ENCODE measurements around the gene RAE1.

The RAE1 gene

DNA sequence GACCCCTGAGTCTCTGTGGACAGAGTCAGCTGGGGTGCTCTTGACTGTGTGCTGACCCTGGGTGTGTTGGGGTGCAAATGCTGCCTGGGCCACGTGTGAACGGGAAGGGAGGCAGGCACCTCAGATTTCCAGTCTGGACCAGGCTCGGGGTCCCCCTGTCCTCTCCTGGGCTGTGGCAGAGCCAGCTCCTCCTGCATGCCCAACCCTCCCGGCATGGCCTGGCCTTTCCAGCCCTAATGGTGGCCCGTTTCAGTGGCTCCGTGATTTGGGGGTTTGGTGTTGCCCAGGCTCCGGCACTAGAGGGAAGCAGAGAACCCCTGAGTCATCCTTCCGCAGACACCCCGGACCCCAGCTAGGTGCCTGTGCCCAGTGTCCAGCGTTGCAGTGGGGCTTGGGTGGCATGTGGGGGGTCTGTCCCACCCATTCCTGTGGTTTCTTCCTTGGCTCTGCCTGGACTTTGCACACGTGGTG is 49.2 kb downstream of the RAE1 start:
- TF ChIP-seq, protein P1, sequence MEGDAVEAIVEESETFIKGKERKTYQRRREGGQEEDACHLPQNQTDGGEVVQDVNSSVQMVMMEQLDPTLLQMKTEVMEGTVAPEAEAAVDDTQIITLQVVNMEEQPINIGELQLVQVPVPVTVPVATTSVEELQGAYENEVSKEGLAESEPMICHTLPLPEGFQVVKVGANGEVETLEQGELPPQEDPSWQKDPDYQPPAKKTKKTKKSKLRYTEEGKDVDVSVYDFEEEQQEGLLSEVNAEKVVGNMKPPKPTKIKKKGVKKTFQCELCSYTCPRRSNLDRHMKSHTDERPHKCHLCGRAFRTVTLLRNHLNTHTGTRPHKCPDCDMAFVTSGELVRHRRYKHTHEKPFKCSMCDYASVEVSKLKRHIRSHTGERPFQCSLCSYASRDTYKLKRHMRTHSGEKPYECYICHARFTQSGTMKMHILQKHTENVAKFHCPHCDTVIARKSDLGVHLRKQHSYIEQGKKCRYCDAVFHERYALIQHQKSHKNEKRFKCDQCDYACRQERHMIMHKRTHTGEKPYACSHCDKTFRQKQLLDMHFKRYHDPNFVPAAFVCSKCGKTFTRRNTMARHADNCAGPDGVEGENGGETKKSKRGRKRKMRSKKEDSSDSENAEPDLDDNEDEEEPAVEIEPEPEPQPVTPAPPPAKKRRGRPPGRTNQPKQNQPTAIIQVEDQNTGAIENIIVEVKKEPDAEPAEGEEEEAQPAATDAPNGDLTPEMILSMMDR (IDR thresholded peaks at IDR 0.05; ENCODE audit: extremely low read depth, missing control alignments), result peak; percentile 32
- DNase-seq (ENCODE audit: low spot score), result peak; percentile 77

DNA sequence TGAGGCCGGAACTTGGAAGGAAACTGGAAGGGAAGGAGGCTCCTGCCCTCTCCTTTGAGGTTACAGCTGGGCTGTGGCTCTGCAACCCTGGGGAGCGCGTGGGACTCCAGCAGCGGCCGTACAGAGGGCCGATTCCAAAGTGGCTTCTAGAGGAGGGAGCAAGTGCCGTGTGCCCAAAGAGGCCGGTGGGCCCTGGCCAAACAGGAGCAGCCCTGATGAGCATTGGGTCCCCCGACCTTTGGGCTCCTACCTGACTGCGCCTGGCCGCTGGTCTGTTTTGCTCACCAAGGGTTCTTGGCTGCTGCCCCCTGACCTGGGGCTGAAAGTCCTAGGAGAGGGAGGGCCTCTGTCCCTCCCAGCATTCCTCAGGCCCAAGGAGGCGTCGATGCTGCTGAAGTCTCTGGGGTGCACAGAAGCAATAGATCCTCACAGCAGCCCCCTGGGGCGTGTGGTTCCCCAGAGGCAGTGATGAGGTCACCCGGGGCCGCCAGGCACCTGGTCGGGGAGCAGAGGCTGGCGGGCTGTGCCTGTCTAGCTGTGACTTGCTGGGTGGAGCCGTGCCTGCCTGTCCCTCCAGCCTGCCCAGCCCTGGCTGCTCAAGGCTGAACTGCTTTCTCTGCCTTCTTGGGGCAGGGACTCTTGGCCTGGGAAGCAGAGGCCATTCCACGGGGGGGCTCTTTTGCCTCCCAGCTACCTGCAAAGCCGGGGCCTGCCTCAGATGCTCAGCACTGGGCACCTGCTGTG is 49.9 kb downstream of the RAE1 start:
- DNase-seq (ENCODE audit: low spot score), result peak; percentile 80
- TF ChIP-seq, protein P1 (IDR thresholded peaks at IDR 0.05; ENCODE audit: extremely low read depth, missing control alignments), result no peak

DNA sequence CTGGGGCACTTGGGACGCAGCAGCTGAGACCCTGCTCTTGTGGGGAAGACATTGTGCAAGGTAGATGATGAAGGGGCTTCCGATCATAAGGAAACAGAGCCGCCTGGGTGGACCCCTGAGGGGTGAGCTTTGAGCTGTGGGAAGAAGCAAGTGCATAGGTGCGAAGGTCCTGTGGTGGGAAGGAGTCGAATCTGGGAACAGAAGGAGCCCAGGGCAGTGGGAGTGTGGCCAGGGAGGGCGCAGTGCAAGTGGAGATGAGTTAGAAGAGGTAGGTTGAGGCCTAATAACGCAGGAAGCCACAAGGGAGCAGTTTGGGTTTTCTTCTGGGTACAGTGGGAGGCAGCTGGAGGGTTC is 50.5 kb downstream of the RAE1 start:
- TF ChIP-seq, protein P1 (IDR thresholded peaks at IDR 0.05; ENCODE audit: extremely low read depth, missing control alignments), result no peak
- DNase-seq (ENCODE audit: low spot score), result no peak

DNA sequence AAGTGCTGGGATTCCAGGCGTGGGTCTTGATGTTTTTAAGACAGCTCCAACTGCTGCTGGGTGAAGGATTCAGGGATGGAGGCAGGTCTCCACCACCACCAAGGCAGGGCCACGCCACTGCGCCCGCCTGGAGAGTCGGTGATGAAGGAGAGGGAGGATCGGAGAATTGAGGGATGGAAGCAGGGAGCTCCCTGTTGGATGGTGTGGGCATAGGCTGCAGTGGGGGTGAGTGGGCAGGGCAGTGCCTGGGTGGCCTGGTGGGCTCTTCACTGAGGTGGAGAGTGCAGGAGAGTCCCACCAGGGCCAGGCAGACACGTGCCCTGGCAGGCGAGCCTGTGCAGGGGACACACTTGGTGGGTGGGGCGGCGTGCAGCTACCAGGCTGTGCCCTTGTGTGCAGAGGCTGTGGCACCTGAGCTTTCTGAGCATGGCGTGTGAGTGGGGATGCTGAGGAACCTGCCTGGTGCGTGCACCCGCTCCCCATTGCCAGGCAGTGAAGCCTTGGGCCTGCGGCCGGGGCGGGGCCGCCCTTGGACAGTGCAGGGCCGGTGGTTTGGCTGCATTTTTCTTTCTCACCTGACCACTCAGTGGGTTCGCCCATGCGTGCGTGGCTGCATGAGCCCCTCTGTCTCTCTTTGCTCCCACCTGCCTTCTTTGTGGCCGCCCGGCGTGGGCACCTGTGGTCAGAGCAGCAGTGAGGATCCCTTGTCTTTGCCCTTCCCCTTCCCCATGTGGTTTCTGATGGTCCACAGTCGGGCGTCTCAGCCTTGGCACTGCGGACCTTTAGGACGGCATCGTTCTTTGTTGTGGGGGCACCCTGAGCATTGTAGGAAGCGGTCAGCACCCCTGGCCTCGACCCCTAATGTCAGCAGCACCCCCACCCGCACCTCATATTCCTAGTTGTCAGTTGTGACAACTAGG is 51.4 kb downstream of the RAE1 start:
- TF ChIP-seq, protein P1 (IDR thresholded peaks at IDR 0.05; ENCODE audit: extremely low read depth, missing control alignments), result no peak
- no peak for DNase-seq (ENCODE audit: low spot score)

DNA sequence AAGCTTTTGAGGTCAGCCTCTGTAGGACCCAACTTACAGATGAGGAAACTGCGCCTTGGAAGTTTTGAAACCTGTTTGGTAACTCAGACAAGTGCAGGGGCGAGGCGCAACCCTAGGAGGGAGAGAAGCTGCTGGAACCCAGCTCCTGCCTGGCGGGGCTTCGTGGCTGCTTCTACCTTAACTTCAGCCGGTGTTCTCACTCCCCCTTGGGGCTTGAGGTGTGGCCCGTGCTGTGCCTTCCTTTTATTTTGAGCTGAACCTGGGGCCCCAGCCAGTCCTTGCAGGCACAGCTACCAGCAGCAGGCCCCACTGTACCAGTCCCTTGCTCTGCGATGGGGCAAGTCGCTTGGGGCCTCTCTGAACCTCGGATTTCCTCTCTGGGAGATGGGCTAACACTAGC is 52.2 kb downstream of the RAE1 start:
- no peak for DNase-seq (ENCODE audit: low spot score)
- TF ChIP-seq, protein P1 (IDR thresholded peaks at IDR 0.05; ENCODE audit: extremely low read depth, missing control alignments), result no peak

DNA sequence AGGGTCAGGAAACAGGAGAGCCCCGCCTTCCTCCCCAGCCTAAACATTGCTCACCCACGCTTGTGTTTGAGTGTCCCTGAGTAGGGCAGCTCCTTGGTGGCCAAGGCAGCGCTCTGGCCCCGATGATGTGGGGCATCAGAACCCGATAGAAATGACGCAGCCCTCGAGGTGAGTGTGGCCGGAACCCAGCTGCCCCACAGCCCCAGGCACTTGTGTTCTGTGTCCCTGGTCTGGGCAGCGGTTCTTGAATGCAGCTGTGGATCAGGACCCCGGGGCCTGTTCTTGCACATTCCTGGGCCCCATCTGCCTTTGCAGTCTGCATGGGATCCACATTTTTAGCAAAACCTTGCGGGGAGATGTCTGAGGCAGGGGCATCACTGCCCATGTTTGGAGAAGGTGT is 53.0 kb downstream of the RAE1 start:
- no peak for DNase-seq (ENCODE audit: low spot score)
- TF ChIP-seq, protein P1 (IDR thresholded peaks at IDR 0.05; ENCODE audit: extremely low read depth, missing control alignments), result no peak

All from GM20000 (cell line).